NCI-H524 treated with DMSO at 0.1 percent for 48 hours (cell line): ENCODE data around the gene SSH2.
"Not testable (repeated sequence)": the region's sequence is repeated elsewhere in the genome, so short reads cannot be mapped to it uniquely, and the experiment has no call there.

Experiments used
- DNase-seq: peaks from one replicate; lab custom pipeline; 2025; lab: John Stamatoyannopoulos, UW

SSH2 gene

GRCh38 chr17:29740017-29740416 is 190.0 kb downstream of the SSH2 start:
- DNase-seq: no peak

- DNase-seq: no peak
Observed at GRCh38 chr17:29734640-29735039, 195.4 kb downstream of the SSH2 start.

DNA sequence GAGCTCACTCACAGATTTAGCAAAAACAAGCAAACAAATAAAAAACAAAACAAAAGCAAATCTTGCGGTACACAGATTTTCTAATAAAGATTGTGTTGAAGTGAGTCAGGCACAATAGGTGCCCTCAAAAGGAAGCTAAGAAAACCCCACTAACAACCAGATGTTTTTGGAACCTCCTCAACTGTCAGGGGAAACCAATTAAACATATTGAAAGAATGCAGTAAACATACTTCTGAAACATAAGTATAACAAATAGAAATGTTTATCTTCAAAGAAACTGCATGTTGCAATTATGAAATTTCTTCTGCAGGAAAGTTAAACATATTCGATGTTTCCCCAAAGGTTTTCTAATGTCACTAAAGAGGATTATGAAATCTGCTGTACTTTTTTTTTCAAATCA is 196.9 kb downstream of the SSH2 start:
- no peak for DNase-seq

DNA sequence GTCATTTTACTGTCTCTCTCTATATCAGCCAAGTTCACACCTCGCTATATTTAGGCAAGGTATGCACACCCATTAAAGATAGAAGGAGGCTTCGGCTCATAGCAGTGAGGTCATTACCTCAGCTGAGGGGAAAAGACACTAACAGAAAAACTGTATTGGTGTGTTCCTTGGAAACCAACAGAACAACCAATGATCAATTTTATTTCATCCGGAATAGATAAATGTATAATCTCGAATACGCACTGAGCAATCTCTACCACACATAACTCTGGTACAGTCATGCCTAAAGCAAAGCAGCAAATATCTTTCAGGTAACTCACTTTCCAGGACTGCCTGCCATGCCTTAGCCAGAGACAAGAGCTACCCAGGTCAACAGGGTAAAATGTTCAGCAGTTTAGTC is 197.4 kb downstream of the SSH2 start:
- DNase-seq: no peak

DNA sequence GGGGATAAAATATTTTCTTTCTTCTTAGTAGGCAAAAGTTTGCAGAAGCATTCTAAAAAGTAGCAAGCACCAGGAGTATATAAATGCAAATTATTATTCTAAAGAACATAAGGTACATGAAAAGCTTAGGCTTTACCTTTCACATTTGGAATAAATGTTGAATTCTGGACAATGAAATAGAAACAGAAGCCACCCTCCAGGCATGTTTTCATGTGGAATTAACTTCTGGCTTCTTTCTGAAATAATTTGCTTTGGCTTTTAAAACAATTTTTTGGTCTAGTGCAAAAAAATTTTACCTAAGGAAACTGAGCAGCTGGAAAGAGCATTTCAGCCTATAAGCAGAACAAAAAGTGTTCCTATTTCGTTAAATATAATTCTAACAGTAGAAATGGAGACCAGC is 197.8 kb downstream of the SSH2 start:
- DNase-seq: no peak

DNA sequence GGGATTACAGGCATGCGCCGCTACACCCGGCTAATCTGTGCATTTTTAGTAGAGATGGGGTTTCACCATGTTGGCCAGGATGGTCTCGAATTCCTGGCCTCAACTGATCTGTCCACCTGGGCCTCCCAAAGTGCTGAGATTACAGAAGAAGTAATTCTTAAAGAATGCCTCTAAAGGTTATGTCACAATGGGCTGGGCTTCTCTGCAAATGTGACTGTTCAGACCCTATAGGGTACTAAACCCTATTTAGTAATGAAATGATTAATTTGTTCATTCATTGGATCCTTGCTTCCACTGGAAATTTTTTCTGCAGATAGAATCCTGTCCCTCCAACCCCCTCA is 198.5 kb downstream of the SSH2 start:
- no peak for DNase-seq

- no peak for DNase-seq
Observed at GRCh38 chr17:29728490-29728889, 201.5 kb downstream of the SSH2 start.

DNA sequence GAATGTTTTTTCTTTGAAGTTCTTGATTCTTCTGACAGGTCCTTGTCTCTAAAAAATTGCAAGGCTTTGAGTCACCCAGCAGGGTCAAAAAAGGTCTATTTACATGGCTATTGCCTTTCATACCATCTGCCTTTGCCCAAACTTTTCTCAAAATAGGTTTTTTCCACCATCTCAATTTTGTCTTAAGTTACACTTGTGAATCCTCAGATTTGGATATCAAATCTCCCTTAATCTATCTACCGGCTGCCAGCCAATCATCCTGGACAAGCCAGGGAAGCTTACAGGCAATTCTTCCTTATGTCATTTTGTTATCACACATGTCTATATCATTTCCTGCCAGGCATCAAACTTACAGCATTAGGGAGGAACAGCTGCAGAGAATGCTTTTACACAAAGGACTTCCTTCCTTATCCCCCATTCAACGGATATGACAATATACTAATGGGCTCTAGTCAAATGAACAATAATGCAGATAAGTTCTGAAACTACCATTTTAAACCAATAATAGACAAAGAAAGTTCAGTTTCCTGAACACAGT is 203.2 kb downstream of the SSH2 start:
- DNase-seq: peak; percentile 96

GRCh38 chr17:29725408-29725807 is 204.6 kb downstream of the SSH2 start:
- not testable (repeated sequence) for DNase-seq

DNA sequence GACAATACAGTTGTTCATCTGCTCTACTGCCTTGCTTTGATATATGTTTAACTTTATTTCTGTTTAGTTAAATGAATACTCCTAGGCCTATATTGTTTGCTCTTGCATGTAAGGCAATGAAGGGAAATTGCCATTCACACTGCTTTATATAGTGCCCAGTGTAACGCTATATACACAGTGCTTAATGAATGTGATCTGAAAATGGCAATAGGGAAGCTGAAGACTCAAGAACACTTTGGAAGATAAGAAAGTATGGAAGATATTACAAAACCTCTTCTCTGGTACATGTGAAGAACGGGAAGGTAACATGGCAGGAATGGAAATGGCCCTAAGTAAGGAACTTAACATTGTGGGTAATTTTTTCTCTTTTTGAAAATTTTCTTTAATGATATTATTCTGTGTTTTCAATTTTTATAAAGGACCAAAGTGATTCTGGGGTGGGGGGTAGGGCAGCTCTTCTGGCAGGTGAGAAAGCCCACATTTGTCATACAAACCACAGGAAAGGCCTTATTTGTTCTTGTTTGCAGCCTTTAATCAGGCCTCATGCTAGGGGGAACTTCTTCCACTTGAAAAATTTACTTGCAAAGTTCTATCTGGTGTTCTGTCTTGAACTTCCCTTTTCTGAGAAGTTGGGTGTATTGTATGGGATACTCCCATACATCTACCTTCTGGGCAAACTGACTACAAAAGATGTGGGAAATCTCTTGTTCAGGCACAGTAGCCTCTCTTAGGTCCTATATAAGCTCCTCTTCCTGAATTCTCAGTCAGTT is 206.6 kb downstream of the SSH2 start:
- DNase-seq: no peak

DNA sequence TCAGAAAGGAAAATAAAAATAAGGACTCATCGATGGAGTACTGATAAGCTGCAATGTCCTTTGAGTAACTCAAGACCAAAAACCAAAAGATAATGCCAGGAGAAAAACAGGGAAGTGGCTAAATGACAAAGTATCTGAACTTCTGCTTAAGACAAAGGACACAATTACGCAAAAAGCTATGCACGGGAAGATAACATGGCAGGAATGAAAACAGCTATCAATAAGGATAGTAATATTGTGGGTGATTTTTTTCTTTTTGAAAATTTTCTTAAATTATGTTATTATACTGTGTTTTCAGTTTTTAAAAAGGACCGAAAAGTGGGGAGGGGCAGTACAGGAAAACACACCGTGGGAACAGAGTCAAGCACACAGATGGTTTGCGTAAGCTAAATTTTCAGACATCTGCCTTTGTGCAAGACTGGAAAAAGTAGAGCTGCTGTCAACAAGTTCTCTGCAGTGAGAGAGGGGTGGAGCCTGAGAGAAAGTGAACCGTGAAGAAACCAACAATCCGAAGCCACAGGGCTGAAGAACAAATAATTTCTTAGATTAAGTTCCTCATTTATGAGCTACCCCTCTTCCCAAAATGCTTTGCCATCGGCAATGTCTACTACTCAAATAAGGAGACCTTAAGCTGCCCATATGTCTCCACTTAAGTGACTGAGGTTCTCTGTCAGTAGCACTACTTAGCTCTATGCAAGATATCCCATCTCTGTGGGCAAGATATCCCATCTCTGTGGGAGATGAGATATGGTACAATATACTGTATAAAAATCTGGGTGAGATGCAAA is 207.4 kb downstream of the SSH2 start:
- peak; percentile 83 for DNase-seq

DNA sequence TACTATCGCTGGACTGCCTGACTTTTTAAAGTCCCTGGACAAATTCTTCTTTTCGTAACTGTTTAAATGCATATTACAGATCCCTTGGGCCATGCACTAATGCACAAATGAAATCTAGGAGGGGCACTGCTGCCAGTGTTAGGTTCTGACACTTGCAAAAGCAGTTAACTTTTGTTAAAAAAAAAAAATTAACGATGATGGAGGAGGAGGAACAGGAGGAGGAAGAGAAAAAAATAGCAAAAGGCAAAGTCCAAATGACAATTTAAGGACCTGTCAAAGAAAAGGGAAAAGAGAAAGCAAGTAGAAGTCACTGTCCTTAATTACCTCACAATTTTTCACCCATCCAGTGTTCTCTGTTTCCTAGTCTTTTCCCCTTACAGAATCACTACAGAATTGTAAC is 209.5 kb downstream of the SSH2 start:
- no peak for DNase-seq

DNA sequence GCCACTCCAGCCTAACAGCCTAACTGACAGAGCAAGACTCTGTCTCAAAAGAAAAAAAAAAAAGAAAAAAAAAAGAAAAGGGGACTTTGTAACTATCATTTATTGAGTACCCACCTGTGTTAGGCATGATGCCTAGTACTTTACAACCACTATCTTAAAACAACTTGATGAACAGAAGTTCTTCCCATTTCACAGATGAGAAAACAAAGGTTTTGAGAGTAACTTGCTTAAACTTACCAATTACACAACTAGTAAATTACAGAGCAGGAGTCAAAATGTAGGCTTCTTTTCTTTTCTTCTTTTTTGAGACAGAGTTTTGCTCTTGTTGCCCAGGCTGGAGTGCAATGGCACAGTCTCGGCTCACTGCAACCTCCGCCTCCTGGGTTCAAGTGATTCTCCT is 210.6 kb downstream of the SSH2 start:
- DNase-seq: no peak

DNA sequence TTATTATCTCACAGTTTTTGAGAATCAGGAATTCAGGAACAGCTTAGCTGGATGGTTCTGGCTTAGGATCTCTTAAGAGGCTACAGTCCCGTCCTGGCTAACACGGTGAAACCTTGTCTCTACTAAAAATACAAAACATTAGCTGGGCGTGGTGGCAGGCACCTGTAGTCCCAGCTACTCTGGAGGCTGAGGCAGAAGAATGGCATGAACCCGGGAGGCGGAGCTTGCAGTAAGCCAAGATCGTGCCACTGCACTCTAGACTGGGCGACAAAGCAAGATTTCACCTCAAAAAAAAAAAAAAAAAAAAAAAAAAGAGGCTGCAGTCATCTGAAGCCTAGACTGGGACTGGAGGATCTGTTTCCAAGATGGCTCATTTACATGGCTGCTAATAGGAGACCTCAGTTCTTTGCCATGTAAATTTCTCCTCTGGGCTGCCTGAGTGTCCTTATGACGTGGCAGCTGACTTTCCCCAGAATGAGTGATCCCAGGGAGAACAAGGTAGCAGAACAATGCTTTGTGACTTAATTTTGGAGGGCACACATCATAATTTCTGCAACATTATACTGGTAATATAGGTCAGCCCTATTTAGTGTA is 211.5 kb downstream of the SSH2 start:
- DNase-seq: no peak

DNA sequence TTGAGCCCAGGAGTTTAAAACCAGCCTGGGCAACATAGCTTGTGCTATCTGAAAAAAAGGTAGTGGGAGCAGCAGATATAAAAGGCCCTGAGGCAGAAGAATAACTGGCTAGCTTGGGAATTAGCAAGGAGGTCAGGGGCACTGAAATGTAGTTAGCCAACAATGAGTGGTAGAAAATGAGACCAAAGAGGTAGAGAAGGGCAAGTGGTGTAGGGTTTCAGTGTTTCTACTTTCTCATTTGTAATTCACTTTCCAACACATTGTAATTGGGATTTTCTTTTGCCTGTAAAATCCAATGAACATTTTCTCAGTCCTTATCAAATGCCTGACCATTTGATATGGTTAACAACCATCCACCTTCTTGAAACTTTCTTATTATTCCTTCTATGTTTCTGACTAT is 212.2 kb downstream of the SSH2 start:
- DNase-seq: no peak

DNA sequence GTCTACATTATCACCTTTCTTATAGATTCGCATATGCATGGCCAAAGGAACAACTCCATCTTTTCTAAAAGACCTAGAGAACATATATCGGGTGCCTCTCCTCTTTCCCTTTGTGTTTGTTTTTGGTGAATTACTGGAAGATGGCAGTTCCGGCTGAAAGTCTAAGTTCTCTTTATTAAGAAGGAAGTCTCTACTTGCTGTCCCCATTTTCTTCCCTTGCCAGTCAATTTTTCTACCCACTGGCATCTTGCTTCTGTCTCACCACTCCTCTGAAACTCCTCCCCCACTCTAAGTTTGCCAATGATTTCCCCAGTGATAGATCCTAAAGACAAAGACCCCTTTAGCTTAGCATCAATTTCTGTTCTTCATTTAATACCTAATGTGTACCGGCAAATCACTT is 213.5 kb downstream of the SSH2 start:
- no peak for DNase-seq

- no peak for DNase-seq
Observed at GRCh38 chr17:29715680-29716079, 214.3 kb downstream of the SSH2 start.

DNA sequence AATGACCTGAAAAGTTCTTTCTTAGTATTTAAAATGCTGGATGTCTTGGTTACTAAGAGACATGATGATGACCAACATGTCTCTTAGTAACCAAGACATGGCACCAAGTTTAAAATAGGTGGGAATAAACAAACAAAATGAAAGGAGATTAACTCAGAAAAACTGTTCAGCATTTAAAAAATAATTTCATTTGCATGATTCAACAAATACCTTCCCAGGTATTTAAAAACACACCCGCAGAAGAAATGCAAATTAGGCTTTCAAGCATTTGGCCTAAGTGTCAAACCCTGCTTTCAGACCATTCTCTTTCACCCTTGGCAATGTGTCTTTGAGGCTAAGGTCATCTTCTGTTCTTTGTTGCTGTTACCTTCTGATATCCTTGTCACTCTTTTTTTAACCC is 215.9 kb downstream of the SSH2 start:
- no peak for DNase-seq

DNA sequence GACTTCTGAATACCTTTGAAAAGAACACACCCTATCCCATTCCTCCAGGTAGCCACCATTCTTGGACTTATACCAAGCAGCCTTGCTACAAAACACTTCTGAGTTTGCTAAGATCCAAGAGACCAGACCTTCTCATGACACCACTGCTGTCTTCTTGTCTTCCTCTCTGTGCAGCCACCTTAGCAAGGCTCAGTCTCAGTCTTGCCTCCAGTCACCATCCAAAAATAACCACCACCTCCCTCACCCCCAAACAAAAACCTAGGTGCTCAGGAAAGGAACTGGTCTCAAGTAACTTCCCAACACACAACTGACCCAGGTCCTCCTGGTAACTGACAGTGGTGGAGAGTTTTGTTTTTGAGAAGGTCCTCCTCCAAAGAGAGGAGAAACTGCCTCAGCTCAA is 216.4 kb downstream of the SSH2 start:
- no peak for DNase-seq

DNA sequence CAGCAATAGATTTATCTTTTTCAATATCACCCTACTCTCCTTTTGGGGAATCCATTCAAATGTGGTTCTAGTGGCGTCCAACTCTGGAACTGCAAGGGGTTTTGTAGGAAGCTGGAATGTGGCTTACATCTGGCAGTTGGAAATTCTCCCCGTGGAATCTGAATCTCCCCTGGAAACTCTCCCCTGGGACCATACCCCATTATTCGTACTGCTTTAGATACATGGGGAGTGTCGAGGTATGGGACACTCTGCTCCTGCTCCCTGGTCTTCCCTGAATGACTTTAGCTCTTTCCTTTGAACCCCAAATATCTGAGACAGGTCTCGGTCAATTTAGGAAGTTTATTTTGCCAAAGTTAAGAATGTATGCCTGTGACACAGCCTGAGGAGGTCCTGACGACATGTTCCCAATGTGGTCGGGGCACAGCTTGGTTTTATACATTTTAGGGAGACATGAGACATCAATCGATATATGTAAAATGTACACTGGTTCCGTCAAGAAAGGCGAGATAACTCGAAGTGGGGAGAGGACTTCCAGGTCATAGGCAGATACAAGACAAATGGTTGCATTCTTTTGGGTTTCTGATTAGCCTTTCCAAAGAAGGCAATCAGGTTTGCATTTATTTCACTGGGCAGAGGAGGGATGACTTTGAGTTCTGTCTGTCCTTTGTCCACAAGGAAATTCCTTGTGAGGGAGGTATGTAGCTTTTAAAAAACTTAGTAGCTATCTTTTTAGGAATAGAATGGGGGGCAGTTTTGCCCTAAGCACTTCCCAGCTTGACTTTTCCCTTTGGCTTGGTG is 218.2 kb downstream of the SSH2 start:
- DNase-seq: no peak

- DNase-seq: no peak
Observed at GRCh38 chr17:29710891-29711418, 219.1 kb downstream of the SSH2 start.

DNA sequence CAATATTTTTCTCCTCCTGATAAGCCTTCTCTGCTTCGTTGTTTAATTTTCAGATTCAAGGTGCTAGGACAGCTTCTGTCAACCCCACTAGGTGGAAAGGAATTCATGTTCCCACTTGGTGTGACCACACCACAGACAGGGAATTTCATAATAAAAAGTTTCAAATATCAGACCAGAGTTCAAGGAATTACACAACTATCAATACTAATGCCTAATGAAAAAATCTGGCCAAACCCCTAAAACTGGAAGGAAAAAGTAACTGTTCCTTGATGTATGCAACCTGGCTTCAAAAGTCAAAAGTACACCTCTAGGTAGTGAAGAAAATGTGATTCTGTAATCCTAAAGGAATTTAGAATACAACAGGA is 219.5 kb downstream of the SSH2 start:
- no peak for DNase-seq
